ENCODE data around the gene SVEP1.

DNA sequence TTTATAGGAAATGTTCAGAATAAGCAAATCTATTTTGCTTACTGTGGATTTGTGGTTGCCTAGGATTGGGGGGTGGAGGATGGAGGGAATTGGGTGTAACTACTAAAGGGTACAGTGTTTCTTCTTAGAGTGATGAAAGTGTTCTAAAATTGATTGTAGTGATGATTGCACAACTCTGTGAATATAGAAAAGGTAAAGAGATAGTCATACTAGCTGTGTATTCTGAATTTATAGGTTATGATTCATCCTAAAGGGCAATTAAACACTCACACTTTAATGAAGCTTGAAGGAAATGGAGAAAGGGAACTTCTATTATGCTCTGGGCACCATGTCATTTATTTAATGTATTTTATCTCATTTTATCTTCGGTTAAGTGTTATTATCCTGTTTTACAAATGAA lies 251.8 kb downstream of the SVEP1 start:
- TF ChIP-seq, protein P1, sequence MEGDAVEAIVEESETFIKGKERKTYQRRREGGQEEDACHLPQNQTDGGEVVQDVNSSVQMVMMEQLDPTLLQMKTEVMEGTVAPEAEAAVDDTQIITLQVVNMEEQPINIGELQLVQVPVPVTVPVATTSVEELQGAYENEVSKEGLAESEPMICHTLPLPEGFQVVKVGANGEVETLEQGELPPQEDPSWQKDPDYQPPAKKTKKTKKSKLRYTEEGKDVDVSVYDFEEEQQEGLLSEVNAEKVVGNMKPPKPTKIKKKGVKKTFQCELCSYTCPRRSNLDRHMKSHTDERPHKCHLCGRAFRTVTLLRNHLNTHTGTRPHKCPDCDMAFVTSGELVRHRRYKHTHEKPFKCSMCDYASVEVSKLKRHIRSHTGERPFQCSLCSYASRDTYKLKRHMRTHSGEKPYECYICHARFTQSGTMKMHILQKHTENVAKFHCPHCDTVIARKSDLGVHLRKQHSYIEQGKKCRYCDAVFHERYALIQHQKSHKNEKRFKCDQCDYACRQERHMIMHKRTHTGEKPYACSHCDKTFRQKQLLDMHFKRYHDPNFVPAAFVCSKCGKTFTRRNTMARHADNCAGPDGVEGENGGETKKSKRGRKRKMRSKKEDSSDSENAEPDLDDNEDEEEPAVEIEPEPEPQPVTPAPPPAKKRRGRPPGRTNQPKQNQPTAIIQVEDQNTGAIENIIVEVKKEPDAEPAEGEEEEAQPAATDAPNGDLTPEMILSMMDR (conservative IDR thresholded peaks at IDR 0.05; ENCODE audit: low read length): no peak
- no peak for TF ChIP-seq EZH2phosphoT487 (IDR thresholded peaks at IDR 0.05; ENCODE audit: borderline replicate concordance, low read depth, low read length)
